ENCODE data around the gene TESPA1. TPM values are rescaled to one million over a fixed set of nuclear protein-coding genes. Genes with fewer than 3 reads are reported as not detected.

TESPA1 gene
- total RNA-seq, 4 donors from 2014 or later: 0.42 to 2.8 (median 0.98) TPM; not detected in 1

DNA sequence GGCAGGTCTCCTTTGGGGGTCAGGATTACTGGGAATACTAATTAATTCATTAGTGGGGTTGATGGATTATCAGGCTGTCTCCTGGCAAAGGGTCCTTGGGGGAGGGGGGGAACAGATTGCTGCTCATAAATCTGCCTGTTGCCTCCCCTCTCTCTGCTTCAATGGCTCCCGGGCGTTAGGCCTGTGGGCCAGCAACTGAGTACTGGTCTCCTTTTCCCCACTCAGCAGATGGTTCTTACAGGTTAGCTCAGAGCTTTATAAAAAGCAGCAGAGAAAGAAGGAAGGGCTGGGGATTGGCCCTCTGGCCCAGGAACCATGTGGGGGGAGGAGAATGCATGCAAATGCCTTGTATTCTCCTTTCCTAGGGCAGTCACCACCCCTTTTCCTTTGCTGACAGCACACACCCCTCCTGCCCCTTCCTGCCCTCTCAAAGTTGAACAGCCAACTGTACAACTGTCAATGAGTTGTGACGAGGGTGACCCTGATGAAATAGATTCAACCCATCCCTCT, 32.9 kb upstream of the TESPA1 start:
- DNase-seq (ENCODE audit: low spot score in 2 of 2): no peak
- Histone ChIP-seq H3K9me3 (peaks cover 0 to 8% (median 0%) of the 10 kb centered on the region in 4 donors), H3K4me3 (no peak overlapping the region), H3K4me1 (no peaks in the 10 kb centered on the region), H3K27me3 (peaks cover 0 to 24% of the 10 kb centered on the region in 2 donors), H3K36me3 (no peaks in the 10 kb centered on the region), H3K27ac (no peak overlapping the region)
- 7 to 13% methylated on average over 3 of the region's 3 CpGs for WGBS, 2 donors
- TF ChIP-seq POLR2A (IDR thresholded peaks at IDR 0.05) (no peak), EP300 (IDR thresholded peaks at IDR 0.05) (no peak)
- TF ChIP-seq, protein P1, sequence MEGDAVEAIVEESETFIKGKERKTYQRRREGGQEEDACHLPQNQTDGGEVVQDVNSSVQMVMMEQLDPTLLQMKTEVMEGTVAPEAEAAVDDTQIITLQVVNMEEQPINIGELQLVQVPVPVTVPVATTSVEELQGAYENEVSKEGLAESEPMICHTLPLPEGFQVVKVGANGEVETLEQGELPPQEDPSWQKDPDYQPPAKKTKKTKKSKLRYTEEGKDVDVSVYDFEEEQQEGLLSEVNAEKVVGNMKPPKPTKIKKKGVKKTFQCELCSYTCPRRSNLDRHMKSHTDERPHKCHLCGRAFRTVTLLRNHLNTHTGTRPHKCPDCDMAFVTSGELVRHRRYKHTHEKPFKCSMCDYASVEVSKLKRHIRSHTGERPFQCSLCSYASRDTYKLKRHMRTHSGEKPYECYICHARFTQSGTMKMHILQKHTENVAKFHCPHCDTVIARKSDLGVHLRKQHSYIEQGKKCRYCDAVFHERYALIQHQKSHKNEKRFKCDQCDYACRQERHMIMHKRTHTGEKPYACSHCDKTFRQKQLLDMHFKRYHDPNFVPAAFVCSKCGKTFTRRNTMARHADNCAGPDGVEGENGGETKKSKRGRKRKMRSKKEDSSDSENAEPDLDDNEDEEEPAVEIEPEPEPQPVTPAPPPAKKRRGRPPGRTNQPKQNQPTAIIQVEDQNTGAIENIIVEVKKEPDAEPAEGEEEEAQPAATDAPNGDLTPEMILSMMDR (IDR thresholded peaks at IDR 0.05): no peak

DNA sequence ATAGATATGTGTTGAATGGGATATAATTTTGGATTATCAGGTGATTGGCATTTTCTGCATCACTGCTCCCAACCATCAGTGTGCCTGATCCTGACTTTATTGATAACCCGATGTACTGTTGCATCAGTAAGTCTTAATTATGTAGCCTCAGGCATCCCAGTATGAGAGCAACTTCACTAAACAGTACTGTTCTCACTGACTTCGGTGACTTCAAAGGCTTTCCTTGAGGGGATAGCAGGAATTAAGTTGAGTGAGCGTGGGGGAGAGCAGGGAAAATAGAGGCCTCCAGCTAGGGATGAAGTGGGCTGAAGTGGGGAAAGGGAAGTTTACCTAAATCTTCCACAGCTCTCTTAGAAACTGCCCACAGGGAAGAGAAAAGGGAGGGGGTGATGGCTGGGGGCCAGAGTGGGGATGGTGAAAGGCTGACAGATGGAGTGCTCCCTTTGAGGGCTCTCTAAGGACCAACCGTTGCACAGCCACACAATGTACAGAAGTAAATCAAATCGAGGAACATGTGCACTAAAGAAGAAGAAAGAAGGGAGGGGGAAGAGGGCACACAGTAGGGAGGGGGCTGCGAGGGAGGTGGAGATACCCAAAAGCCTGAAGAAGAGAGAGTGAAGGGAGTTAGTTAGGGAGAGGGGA, 24.5 kb upstream of the TESPA1 start:
- WGBS, 2 donors: 17 to 24% methylated on average over 6 of the region's 6 CpGs
- Histone ChIP-seq H3K27ac (no peak overlapping the region), H3K4me1 (no peaks in the 10 kb centered on the region), H3K27me3 (peaks cover 0 to 4% of the 10 kb centered on the region in 2 donors), H3K9me3 (peaks cover 0 to 14% (median 0%) of the 10 kb centered on the region in 4 donors), H3K4me3 (no peak overlapping the region), H3K36me3 (no peaks in the 10 kb centered on the region)
- TF ChIP-seq POLR2A (IDR thresholded peaks at IDR 0.05) (no peak), EP300 (IDR thresholded peaks at IDR 0.05) (no peak)
- TF ChIP-seq, protein P1 (IDR thresholded peaks at IDR 0.05): no peak
- no peak for DNase-seq (ENCODE audit: low spot score in 2 of 2)

DNA sequence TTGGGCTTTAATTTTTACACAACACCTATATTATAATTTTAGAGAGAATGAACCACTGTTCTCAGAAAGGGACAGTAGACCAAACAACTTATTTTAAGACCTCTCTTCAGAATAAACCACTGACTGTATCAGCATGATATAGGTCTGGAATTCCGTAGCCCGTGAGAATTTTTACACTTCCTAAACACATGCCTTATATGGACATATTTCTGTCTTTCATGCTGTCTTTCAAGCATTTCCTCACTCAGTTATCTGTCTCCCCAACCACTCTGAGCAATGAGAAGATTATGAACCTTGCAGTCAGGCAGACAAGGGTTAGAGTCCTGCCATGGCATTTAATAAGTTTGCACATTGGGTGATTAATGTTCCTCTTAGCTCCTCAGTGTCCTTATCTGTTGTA, 17.8 kb upstream of the TESPA1 start:
- no peak for DNase-seq (ENCODE audit: low spot score in 2 of 2)
- TF ChIP-seq EP300 (IDR thresholded peaks at IDR 0.05) (no peak), POLR2A (IDR thresholded peaks at IDR 0.05) (no peak)
- TF ChIP-seq, protein P1 (IDR thresholded peaks at IDR 0.05): no peak
- H3K36me3 ChIP-seq: peaks cover 0 to 2% (median 0%) of the 10 kb centered on the region in 3 donors
- no peak overlapping the region for H3K27ac ChIP-seq
- no peaks in the 10 kb centered on the region for H3K4me1 ChIP-seq
- H3K4me3 ChIP-seq: no peak overlapping the region
- WGBS, 2 donors: 43 to 48% methylated on average over 2 of the region's 2 CpGs
- H3K9me3 ChIP-seq: peaks cover 0 to 6% (median 0%) of the 10 kb centered on the region in 4 donors
- no peaks in the 10 kb centered on the region for H3K27me3 ChIP-seq

DNA sequence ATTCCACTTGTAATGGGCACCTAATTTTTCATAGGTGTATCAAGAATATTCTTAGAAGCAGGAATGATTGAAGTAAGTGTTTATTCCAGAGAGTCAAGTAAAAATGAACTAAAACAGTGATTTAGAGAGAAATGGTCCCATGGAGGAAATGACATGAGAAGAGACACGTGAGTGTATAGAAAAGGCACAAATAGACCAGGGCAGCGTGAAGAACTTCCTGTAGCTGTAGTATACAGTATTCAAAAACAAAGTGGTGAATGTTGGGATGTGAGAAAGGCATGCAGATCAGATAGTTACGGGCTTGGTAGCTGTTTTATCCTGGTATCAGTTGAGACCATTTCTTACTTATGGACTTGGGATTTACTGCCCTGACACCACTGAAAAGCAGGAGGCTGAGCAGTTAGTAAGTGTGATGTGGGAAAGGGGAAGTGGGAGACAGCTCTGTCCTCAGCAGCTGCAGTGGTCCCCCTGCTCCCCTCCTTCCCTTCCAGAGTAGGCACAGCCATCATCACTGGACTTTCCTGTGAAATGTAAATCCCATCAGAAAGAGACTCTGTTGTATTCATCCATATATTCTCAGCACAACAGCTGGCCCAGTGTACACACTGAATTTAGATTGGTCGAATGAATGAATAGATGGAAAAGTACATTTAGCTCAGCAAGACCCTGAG, 16.8 kb upstream of the TESPA1 start:
- WGBS, 2 donors: 62 to 66% methylated on average over 4 of the region's 4 CpGs
- H3K27ac ChIP-seq: no peak overlapping the region
- no peaks in the 10 kb centered on the region for H3K4me1 ChIP-seq
- DNase-seq (ENCODE audit: low spot score in 2 of 2): no peak
- TF ChIP-seq, protein P1 (IDR thresholded peaks at IDR 0.05): no peak
- H3K36me3 ChIP-seq: peaks cover 0 to 2% (median 0%) of the 10 kb centered on the region in 3 donors
- no peaks in the 10 kb centered on the region for H3K27me3 ChIP-seq
- no peak overlapping the region for H3K4me3 ChIP-seq
- peaks cover 0 to 5% (median 0%) of the 10 kb centered on the region in 4 donors for H3K9me3 ChIP-seq

DNA sequence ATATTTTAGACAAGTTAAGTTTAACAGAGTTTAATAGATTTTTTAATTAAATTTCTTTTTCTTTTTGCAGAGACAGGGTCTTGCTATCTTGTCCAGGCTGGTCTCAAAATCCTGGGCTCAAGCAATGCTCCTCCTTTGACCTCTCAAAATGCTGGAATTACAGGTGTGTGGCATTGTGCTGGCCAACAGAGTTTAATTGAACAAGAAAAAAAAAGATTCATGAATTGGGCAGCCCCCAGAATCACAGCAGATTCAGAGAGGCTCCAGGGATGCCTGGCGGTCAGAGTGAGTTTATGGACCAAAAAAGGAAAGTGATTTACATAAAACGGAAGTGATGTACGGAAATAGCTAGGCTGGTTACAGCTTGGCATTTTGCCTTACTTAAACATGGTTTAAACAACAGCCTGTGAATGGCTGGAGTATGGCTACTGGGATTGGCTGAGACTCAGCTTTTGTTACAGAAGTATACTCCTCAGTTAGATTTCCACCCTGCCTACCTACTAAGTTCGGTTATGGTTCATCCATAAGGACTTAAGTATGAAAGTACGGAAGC, 14.5 kb upstream of the TESPA1 start:
- DNase-seq (ENCODE audit: low spot score in 2 of 2): no peak
- no peak overlapping the region for H3K4me3 ChIP-seq
- no peaks in the 10 kb centered on the region for H3K9me3 ChIP-seq
- no peaks in the 10 kb centered on the region for H3K27me3 ChIP-seq
- no peak overlapping the region for H3K27ac ChIP-seq
- H3K36me3 ChIP-seq: peaks cover 0 to 2% (median 0%) of the 10 kb centered on the region in 3 donors
- 58 to 61% methylated on average over 5 of the region's 5 CpGs for WGBS, 2 donors
- TF ChIP-seq, protein P1 (IDR thresholded peaks at IDR 0.05): no peak
- TF ChIP-seq POLR2A (IDR thresholded peaks at IDR 0.05): no peak
- no peak for TF ChIP-seq EP300 (IDR thresholded peaks at IDR 0.05)
- no peaks in the 10 kb centered on the region for H3K4me1 ChIP-seq

All from tibial nerve (tissue), 4 donors.